Measurements from ENCODE around the gene HOXD4.

GRCh38 chr2:176120364-176121189 lies 30.8 kb upstream of the HOXD4 start:
- TF ChIP-seq CTCF (IDR thresholded peaks at IDR 0.05) (no peak), POLR2A (IDR thresholded peaks at IDR 0.05) (no peak), POLR2AphosphoS5 (IDR thresholded peaks at IDR 0.05) (no peak)

Data from transverse colon (tissue), 4 donors.